ENCODE results near the gene TOP2A.

The TOP2A gene

GRCh38 chr17:40417609-40418427 is at the start of gene TOP2A:
TOP2A (minus strand) TSS chr17:40417896; CDS start chr17:40417791, 105 bp downstream.
- H3K27ac Mint-ChIP-seq = peak within 1 kb of the TSS; percentile 76
- H3K4me1 Mint-ChIP-seq = no peaks in the 10 kb centered on the region
- H3K27me3 Mint-ChIP-seq = no peaks in the 10 kb centered on the region
- DNase-seq (ENCODE audit: low spot score in 2 of 2) = peak; percentile 99 to 100
- peak within 1 kb of the TSS; percentile 96 for H3K4me3 Mint-ChIP-seq
- ATAC-seq (ENCODE audit: low read depth) = peak; percentile 99
- H3K9me3 Mint-ChIP-seq = no peaks in the 10 kb centered on the region
- no peaks in the 10 kb centered on the region for H3K36me3 Mint-ChIP-seq

GRCh38 chr17:40467281-40467867 is 49.7 kb upstream of the TOP2A start:
- Mint-ChIP-seq H3K36me3 (no peaks in the 10 kb centered on the region), H3K4me1 (no peaks in the 10 kb centered on the region), H3K4me3 (no peak overlapping the region), H3K9me3 (no peaks in the 10 kb centered on the region), H3K27ac (no peak overlapping the region), H3K27me3 (peaks cover 2% of the 10 kb centered on the region)
- DNase-seq (ENCODE audit: low spot score in 2 of 2) = no peak
- no peak for ATAC-seq (ENCODE audit: low read depth)

- no peak overlapping the region for H3K4me3 Mint-ChIP-seq
- no peaks in the 10 kb centered on the region for H3K4me1 Mint-ChIP-seq
- H3K9me3 Mint-ChIP-seq = no peaks in the 10 kb centered on the region
- DNase-seq (ENCODE audit: low spot score in 2 of 2) (no peak), ATAC-seq (ENCODE audit: low read depth) (no peak)
- H3K27ac Mint-ChIP-seq = no peak overlapping the region
- peaks cover 2% of the 10 kb centered on the region for H3K27me3 Mint-ChIP-seq
- no peaks in the 10 kb centered on the region for H3K36me3 Mint-ChIP-seq
These were observed 48.7 kb upstream of the TOP2A start for GRCh38 chr17:40466298-40466971.

- ATAC-seq (ENCODE audit: low read depth) = no peak
- no peak overlapping the region for H3K27ac Mint-ChIP-seq
- H3K36me3 Mint-ChIP-seq = no peaks in the 10 kb centered on the region
These were observed 46.7 kb upstream of the TOP2A start for GRCh38 chr17:40464392-40464855.

GRCh38 chr17:40463122-40463550 is 45.4 kb upstream of the TOP2A start:
- Mint-ChIP-seq H3K27ac (no peak overlapping the region), H3K4me1 (no peaks in the 10 kb centered on the region), H3K36me3 (no peaks in the 10 kb centered on the region), H3K4me3 (no peak overlapping the region), H3K27me3 (no peaks in the 10 kb centered on the region), H3K9me3 (no peaks in the 10 kb centered on the region)
- DNase-seq (ENCODE audit: low spot score in 2 of 2) (no peak), ATAC-seq (ENCODE audit: low read depth) (no peak)

More at GRCh38 chr17:40464392-40464855, 46.7 kb upstream of the TOP2A start:
- Mint-ChIP-seq H3K4me3 (no peak overlapping the region), H3K4me1 (no peaks in the 10 kb centered on the region), H3K9me3 (no peaks in the 10 kb centered on the region), H3K27me3 (no peaks in the 10 kb centered on the region)
- no peak for DNase-seq (ENCODE audit: low spot score in 2 of 2)

GRCh38 chr17:40462343-40463121 is 44.8 kb upstream of the TOP2A start:
- H3K27me3 Mint-ChIP-seq = no peaks in the 10 kb centered on the region
- no peak overlapping the region for H3K27ac Mint-ChIP-seq
- no peak for ATAC-seq (ENCODE audit: low read depth)
- DNase-seq (ENCODE audit: low spot score in 2 of 2) = no peak
- no peaks in the 10 kb centered on the region for H3K4me1 Mint-ChIP-seq
- no peaks in the 10 kb centered on the region for H3K36me3 Mint-ChIP-seq
- H3K4me3 Mint-ChIP-seq = no peak overlapping the region
- no peaks in the 10 kb centered on the region for H3K9me3 Mint-ChIP-seq

- Mint-ChIP-seq H3K4me1 (no peaks in the 10 kb centered on the region), H3K9me3 (no peaks in the 10 kb centered on the region), H3K27me3 (no peaks in the 10 kb centered on the region), H3K4me3 (no peak overlapping the region), H3K27ac (no peak overlapping the region), H3K36me3 (no peaks in the 10 kb centered on the region)
- no peak for ATAC-seq (ENCODE audit: low read depth)
- no peak for DNase-seq (ENCODE audit: low spot score in 2 of 2)
These were observed 44.1 kb upstream of the TOP2A start for GRCh38 chr17:40461732-40462342.

GRCh38 chr17:40460968-40461731 is 43.5 kb upstream of the TOP2A start:
- Mint-ChIP-seq H3K4me1 (no peaks in the 10 kb centered on the region), H3K36me3 (no peaks in the 10 kb centered on the region), H3K4me3 (no peak overlapping the region), H3K27me3 (no peaks in the 10 kb centered on the region), H3K27ac (no peak overlapping the region), H3K9me3 (no peaks in the 10 kb centered on the region)
- ATAC-seq (ENCODE audit: low read depth) = no peak
- no peak for DNase-seq (ENCODE audit: low spot score in 2 of 2)

GRCh38 chr17:40460604-40460967 is 42.9 kb upstream of the TOP2A start:
- H3K27me3 Mint-ChIP-seq = no peaks in the 10 kb centered on the region
- H3K4me1 Mint-ChIP-seq = no peaks in the 10 kb centered on the region
- H3K9me3 Mint-ChIP-seq = no peaks in the 10 kb centered on the region
- H3K4me3 Mint-ChIP-seq = no peak overlapping the region
- DNase-seq (ENCODE audit: low spot score in 2 of 2) (no peak), ATAC-seq (ENCODE audit: low read depth) (no peak)
- no peaks in the 10 kb centered on the region for H3K36me3 Mint-ChIP-seq
- H3K27ac Mint-ChIP-seq = no peak overlapping the region

- Mint-ChIP-seq H3K9me3 (no peaks in the 10 kb centered on the region), H3K36me3 (no peaks in the 10 kb centered on the region), H3K4me1 (no peaks in the 10 kb centered on the region), H3K27me3 (no peaks in the 10 kb centered on the region), H3K27ac (no peak overlapping the region), H3K4me3 (no peak overlapping the region)
- ATAC-seq (ENCODE audit: low read depth) (no peak), DNase-seq (ENCODE audit: low spot score in 2 of 2) (no peak)
These were observed 42.2 kb upstream of the TOP2A start for GRCh38 chr17:40459636-40460603.

GRCh38 chr17:40458851-40459482 is 41.3 kb upstream of the TOP2A start:
- no peaks in the 10 kb centered on the region for H3K27me3 Mint-ChIP-seq
- no peaks in the 10 kb centered on the region for H3K4me1 Mint-ChIP-seq
- no peaks in the 10 kb centered on the region for H3K36me3 Mint-ChIP-seq
- H3K27ac Mint-ChIP-seq = no peak overlapping the region
- no peaks in the 10 kb centered on the region for H3K9me3 Mint-ChIP-seq
- no peak for DNase-seq (ENCODE audit: low spot score in 2 of 2)
- no peak for ATAC-seq (ENCODE audit: low read depth)
- H3K4me3 Mint-ChIP-seq = no peak overlapping the region
